Spleen (tissue), 7 donors: Measurements from ENCODE around the gene CDC42EP3.

Experiments used
- POLR2A ChIP-seq, 3 donors: fragments of 450-650 bp; IDR thresholded peaks; one replicate each; pipeline ENCODE4 v1.5.1; 2017; ENCODE audit warnings: antibody characterized with exemption in 3 of 3, mild to moderate bottlenecking in 1 of 3
- TF ChIP-seq, protein P1 (sequence below), 11 experiments: fragments of 200-600 bp in 7 of 11; fragments of 450-650 bp in 4 of 11; sonication (generic) in 4 of 11; IDR thresholded peaks in 8 of 11; conservative IDR thresholded peaks in 3 of 11; 1 replicate in 7 of 11; 2 replicates in 4 of 11; pipeline versions ENCODE4 v1.4.0 to v1.8.0; 2016 to 2021; ENCODE audit warnings: antibody characterized with exemption in 11 of 11, inconsistent platforms in 4 of 11, mild to moderate bottlenecking in 1 of 11
- donor health status: DM: no; HTN: no; CAD: no; lungs with moderate emphysema.
- donor health status: DM: no; HTN: no; CAD: no.
- donor health status: DM: no; HTN: no; CAD: no.

DNA sequence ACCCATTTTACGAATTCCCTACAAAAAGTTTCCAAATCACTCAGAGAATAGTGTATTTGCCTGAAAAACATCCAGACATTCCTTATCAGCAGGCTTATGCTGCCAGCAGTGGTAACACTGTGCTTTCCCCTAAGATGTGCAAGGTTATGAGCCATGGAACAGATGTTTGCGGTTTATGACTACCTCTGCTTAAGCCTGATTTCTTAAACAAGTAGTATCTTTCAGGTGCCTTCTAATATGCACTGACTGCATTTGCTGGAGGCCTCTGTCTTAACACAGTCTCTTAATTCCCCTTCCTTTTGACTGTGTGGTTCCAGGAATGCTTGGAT is 54.8 kb downstream of the CDC42EP3 start:
- TF ChIP-seq, protein P1, sequence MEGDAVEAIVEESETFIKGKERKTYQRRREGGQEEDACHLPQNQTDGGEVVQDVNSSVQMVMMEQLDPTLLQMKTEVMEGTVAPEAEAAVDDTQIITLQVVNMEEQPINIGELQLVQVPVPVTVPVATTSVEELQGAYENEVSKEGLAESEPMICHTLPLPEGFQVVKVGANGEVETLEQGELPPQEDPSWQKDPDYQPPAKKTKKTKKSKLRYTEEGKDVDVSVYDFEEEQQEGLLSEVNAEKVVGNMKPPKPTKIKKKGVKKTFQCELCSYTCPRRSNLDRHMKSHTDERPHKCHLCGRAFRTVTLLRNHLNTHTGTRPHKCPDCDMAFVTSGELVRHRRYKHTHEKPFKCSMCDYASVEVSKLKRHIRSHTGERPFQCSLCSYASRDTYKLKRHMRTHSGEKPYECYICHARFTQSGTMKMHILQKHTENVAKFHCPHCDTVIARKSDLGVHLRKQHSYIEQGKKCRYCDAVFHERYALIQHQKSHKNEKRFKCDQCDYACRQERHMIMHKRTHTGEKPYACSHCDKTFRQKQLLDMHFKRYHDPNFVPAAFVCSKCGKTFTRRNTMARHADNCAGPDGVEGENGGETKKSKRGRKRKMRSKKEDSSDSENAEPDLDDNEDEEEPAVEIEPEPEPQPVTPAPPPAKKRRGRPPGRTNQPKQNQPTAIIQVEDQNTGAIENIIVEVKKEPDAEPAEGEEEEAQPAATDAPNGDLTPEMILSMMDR (IDR thresholded peaks at IDR 0.05 in 8 of 11, conservative IDR thresholded peaks at IDR 0.05 in 3 of 11), result no peak
- TF ChIP-seq POLR2A (IDR thresholded peaks at IDR 0.05), result no peak
